Measurements from ENCODE around the gene C9orf50. TPM values are rescaled to one million over a fixed set of nuclear protein-coding genes. Genes with fewer than 3 reads are reported as not detected.

The C9orf50 gene
- polyA plus RNA-seq, 2 of the 4 experiments (the other 2 are of a cell fraction) = 0.05 to 0.10 TPM

DNA sequence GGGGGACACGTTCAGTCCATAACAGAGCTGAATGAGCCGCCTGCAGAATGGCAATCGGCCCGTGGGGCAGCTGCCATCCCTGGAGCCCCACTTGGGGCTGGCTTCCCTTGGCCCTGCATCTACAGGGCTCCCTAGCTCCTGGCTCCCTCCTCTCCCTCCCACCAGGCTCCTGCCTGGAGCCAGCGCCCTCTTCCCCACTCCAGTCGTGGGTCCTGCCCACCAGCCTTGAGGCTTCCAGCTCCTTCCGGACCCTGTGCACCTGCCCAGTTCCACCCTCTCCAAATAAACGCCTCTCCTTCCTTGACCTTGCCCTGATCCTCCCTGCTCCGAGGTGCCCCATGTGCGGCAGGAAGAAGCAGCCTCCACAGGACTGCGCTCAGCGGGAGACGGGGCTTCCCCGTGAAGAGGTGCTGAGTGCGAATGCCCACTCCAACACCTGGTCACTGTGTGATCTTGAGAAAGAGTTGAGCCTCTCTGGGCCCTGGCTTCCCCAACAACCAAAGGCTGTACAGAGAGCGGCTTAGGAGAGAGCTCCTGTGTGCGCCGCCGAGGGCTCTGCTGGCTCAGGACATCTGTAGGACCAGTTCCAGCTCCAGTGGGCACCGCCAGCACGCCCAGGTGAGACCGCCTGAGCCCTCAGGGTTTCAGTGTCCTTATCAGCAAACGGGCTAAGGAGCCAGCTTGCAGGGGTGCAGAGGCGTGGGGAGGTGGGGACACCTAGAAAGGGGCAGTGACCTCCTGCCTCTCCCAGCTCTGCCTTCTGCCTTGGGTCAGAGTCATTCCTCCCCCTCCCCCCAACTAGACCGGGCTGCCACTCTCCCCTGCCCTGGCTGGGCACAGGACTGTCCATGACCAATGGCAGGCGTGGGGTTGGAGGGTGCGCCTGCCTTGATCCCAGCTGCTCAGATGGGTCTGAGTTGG lies 12.1 kb downstream of the C9orf50 start:
- DNase-seq (ENCODE audit: low read depth in 1 of 2, low spot score in 1 of 2) = peak; percentile 41 to 66
- no peak for FAIRE-seq
- ChIA-PET POLR2A (interaction anchor here (0.6 to 2.8 kb wide), 13 partner anchors 12 to 495 kb away, joined by 4 to 22 read pairs (median 12); partner anchors contain the start of gene IER5L), CTCF (interaction anchor here (0.7 to 23.2 kb wide), 21 partner anchors 9 to 582 kb away, joined by 3 to 653 read pairs (median 4); partner anchors contain the start of genes C9orf50 and NTMT1)
- peak overlapping the region; percentile 100 for H3K27ac ChIP-seq
- no peaks in the 10 kb centered on the region for H3K9me3 ChIP-seq
- peak; percentile 6 to 38; a peak in 4 of 6 replicates for ATAC-seq
- H3K4me2 ChIP-seq = peak overlapping the region; percentile 83
- TF ChIP-seq ZFP36 (IDR thresholded peaks at IDR 0.05; ENCODE audit: borderline replicate concordance, partially characterized antibody) (peak; percentile 44), CHD2 (IDR thresholded peaks at IDR 0.05; ENCODE audit: low read length, partially characterized antibody) (no peak), POLR2A (IDR thresholded peaks at IDR 0.05; ENCODE audit: low read length) (peak; percentile 25; the same call in 1 of the 2 replicates), SREBF2 (IDR thresholded peaks at IDR 0.05) (no peak), ZC3H11A (IDR thresholded peaks at IDR 0.05) (no peak), BHLHE40 (IDR thresholded peaks at IDR 0.05; ENCODE audit: low read depth, low read length) (no peak)
- TF ChIP-seq, protein P1, sequence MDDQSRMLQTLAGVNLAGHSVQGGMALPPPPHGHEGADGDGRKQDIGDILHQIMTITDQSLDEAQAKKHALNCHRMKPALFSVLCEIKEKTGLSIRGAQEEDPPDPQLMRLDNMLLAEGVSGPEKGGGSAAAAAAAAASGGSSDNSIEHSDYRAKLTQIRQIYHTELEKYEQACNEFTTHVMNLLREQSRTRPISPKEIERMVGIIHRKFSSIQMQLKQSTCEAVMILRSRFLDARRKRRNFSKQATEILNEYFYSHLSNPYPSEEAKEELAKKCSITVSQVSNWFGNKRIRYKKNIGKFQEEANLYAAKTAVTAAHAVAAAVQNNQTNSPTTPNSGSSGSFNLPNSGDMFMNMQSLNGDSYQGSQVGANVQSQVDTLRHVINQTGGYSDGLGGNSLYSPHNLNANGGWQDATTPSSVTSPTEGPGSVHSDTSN (IDR thresholded peaks at IDR 0.05) = no peak
- H3K4me1 ChIP-seq = peaks cover 74% of the 10 kb centered on the region
- peak overlapping the region; percentile 55; the same call in 2 of the 3 replicates for H3K4me3 ChIP-seq
- WGBS (ENCODE audit: missing lambda C conversion rate) = 50% methylated on average over 17 of the region's 27 CpGs

DNA sequence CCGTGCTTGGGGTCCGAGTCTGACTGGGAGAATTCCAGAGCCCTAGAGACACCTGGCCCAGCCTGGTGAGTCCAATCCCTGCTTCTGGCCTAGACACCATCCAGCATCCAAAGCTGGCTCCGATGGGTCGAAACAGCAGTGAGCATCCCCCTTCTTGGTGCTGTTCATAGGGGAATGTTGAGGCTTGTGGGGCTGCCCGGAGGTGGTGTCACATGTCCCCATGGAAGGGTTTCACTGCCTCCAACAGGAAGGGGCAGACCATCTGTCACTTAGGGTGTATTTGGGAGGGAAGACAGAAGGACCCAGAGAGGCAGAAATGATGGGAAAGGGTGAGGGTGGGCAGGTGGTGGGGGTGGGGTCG lies 13.9 kb downstream of the C9orf50 start:
- ATAC-seq (no peak), FAIRE-seq (no peak), DNase-seq (ENCODE audit: low read depth in 1 of 2, low spot score in 1 of 2) (no peak)
- Histone ChIP-seq H3K27ac (peak overlapping the region; percentile 100), H3K4me3 (no peak overlapping the region), H3K4me1 (peaks cover 74% of the 10 kb centered on the region), H3K4me2 (peak overlapping the region; percentile 83), H3K9me3 (no peaks in the 10 kb centered on the region)
- TF ChIP-seq BCL3 (IDR thresholded peaks at IDR 0.05) = no peak
- no peak for TF ChIP-seq RNF2 (IDR thresholded peaks at IDR 0.05; ENCODE audit: borderline replicate concordance, low read depth)
- TF ChIP-seq JUN (IDR thresholded peaks at IDR 0.05) = no peak
- TF ChIP-seq, protein P2, sequence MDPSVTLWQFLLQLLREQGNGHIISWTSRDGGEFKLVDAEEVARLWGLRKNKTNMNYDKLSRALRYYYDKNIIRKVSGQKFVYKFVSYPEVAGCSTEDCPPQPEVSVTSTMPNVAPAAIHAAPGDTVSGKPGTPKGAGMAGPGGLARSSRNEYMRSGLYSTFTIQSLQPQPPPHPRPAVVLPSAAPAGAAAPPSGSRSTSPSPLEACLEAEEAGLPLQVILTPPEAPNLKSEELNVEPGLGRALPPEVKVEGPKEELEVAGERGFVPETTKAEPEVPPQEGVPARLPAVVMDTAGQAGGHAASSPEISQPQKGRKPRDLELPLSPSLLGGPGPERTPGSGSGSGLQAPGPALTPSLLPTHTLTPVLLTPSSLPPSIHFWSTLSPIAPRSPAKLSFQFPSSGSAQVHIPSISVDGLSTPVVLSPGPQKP (IDR thresholded peaks at IDR 0.05; ENCODE audit: low read depth, low read length) = no peak
- no peak for TF ChIP-seq ESRRA (IDR thresholded peaks at IDR 0.05; ENCODE audit: borderline replicate concordance, low read length)
- TF ChIP-seq CHD4 (IDR thresholded peaks at IDR 0.05; ENCODE audit: borderline replicate concordance) = no peak
- TF ChIP-seq MAZ (IDR thresholded peaks at IDR 0.05; ENCODE audit: borderline replicate concordance, low read depth, low read length) = no peak
- peak; percentile 95 for TF ChIP-seq ZFP36 (IDR thresholded peaks at IDR 0.05; ENCODE audit: borderline replicate concordance, partially characterized antibody)
- ChIA-PET POLR2A (interaction anchor here (0.9 to 2.9 kb wide), 5 partner anchors 10 to 467 kb away, joined by 3 to 22 read pairs (median 8); partner anchors contain the start of gene IER5L), CTCF (interaction anchor here (0.6 to 23.2 kb wide), 7 partner anchors 16 to 471 kb away, joined by 3 to 653 read pairs (median 29); partner anchors contain the start of genes C9orf50 and NTMT1)
- WGBS (ENCODE audit: missing lambda C conversion rate) = 79% methylated on average over 4 of the region's 6 CpGs

DNA sequence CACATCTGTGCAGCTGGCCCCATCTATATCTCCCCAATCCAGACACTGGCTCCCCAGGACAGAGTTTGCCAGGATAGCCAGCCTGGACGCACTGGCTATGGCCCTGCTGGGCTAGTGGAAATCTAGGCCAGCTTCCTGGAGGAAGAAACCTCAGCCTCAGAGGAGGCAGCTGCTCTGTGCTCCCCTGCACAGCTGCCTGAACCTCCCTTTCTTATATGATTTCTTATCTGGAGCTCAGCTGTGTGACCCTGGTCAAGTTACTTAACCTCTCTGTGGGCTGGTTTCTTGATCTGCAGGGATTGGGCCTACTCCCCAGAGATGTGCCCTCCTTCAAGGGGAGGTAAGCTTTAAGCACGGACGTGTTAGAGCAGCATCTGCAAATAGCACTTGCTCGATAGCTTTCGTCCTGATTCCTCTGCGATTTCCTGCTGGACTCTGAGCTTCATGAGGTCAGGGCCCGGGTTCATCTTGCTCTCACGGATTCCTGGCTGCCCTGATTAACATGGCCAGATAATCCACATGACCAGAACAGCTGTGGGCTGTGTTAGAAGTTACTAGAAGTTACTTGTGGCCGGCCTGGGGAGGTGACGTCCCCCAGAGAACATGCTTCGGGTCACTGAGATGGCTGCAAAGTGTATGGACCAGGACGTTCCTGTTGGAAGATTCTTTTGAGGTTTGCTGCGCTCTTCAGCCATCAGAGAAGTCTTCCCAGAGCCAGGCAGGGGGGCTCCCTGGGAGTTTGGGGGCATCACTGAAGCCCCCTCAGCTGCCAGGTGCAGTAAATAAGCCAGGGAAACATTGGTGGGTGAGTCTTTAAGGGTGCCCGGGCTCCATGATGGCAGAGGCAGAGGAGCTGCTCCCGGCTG lies 14.5 kb downstream of the C9orf50 start:
- no peak for FAIRE-seq
- peak overlapping the region; percentile 100 for H3K27ac ChIP-seq
- H3K4me1 ChIP-seq = peaks cover 69% of the 10 kb centered on the region
- DNase-seq (ENCODE audit: low read depth in 1 of 2, low spot score in 1 of 2) = no peak
- H3K4me3 ChIP-seq = no peak overlapping the region
- POLR2A ChIA-PET = interaction anchor here (0.9 to 2.9 kb wide), 3 partner anchors 10 to 428 kb away, joined by 3 to 11 read pairs (median 8); partner anchors contain the start of gene IER5L
- 86% methylated on average over 14 of the region's 15 CpGs for WGBS (ENCODE audit: missing lambda C conversion rate)
- no peaks in the 10 kb centered on the region for H3K9me3 ChIP-seq
- CTCF ChIA-PET = interaction anchor here (0.5 to 23.2 kb wide), 13 partner anchors 10 to 470 kb away, joined by 3 to 653 read pairs (median 4); partner anchors contain the start of genes C9orf50, IER5L and NTMT1
- TF ChIP-seq HOXB13 (CRISPR knock-in tag; IDR thresholded peaks at IDR 0.05; ENCODE audit: low read depth) = no peak
- TF ChIP-seq, protein P3, sequence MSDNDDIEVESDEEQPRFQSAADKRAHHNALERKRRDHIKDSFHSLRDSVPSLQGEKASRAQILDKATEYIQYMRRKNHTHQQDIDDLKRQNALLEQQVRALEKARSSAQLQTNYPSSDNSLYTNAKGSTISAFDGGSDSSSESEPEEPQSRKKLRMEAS (IDR thresholded peaks at IDR 0.05) = 0 out of 2 replicates have a peak, but pooled peaks have one; percentile 23
- TF ChIP-seq ZFP36 (IDR thresholded peaks at IDR 0.05; ENCODE audit: borderline replicate concordance, partially characterized antibody) = peak; percentile 80
- TF ChIP-seq KDM1A (IDR thresholded peaks at IDR 0.05; ENCODE audit: low read depth) = peak; percentile 61; the same call in 1 of the 2 replicates
- peak overlapping the region; percentile 83 for H3K4me2 ChIP-seq
- ATAC-seq = no peak

Measured in A549 (cell line).